SK-N-SH treated with all-trans-retinoic acid at 6 μM for 48 hours (cell line): ENCODE measurements around the gene P2RY8.

Experiments used
- ISL1 ChIP-seq: fragments of 250-450 bp; sonication (Bioruptor Pico); IDR thresholded peaks from 2 replicates; pipeline ENCODE4 v2.1.2; 2022; ENCODE audit warnings: mild to moderate bottlenecking, moderate library complexity
- PATZ1 ChIP-seq: fragments of 250-450 bp; sonication (Bioruptor Pico); IDR thresholded peaks from 2 replicates; pipeline ENCODE4 v1.8.0; 2020; ENCODE audit warnings: mild to moderate bottlenecking, moderate library complexity, borderline replicate concordance
- RARB ChIP-seq: fragments of 250-450 bp; sonication (Bioruptor Pico); IDR thresholded peaks from 2 replicates; pipeline ENCODE4 v1.8.0; 2021; ENCODE audit warnings: mild to moderate bottlenecking, moderate library complexity
- SNAI2 ChIP-seq: fragments of 250-450 bp; sonication (Bioruptor Pico); IDR thresholded peaks from 2 replicates; pipeline ENCODE4 v1.5.0; 2020; ENCODE audit warnings: mild to moderate bottlenecking, moderate library complexity
- ZFP3 ChIP-seq: fragments of 250-450 bp; sonication (Bioruptor Pico); IDR thresholded peaks from 2 replicates; pipeline ENCODE4 v1.5.0; 2020; ENCODE audit warnings: mild to moderate bottlenecking, moderate library complexity

- TF ChIP-seq PATZ1 = no peak
- TF ChIP-seq RARB (CRISPR knock-in tag) = no peak
- TF ChIP-seq ISL1 = no peak
- TF ChIP-seq SNAI2 (CRISPR knock-in tag) = no peak
- TF ChIP-seq ZFP3 (CRISPR knock-in tag) = no peak
These were observed 87.8 kb downstream of the P2RY8 start for GRCh38 chrX:1449036-1449822.
